OCI-LY1 (cell line): ENCODE results near the gene ZNF853.

Experiments used
- H2AFZ ChIP-seq: fragments of 200-600 bp; sonication (generic), shearing (Covaris generic); 2 replicates; pipeline ENCODE4 v1.6.0; 2014; ENCODE audit warnings: antibody characterized with exemption, mild to moderate bottlenecking, low read length
- H3F3A ChIP-seq: fragments of 200-600 bp; sonication (generic), shearing (Covaris generic); 2 replicates; pipeline ENCODE4 v1.6.0; 2014; ENCODE audit warnings: mild to moderate bottlenecking, antibody characterized with exemption, low read length, moderate library complexity; ENCODE audit not compliant: insufficient read depth
- H3K27ac ChIP-seq: fragments of 200-600 bp; sonication (generic); 2 replicates; pipeline ENCODE4 v1.5.1; 2014; ENCODE audit warnings: low read length, mixed run types, mild to moderate bottlenecking, low read depth; ENCODE audit not compliant: poor library complexity, severe bottlenecking
- H3K27me3 ChIP-seq: fragments of 200-600 bp; sonication (generic); 2 replicates; pipeline ENCODE4 v1.6.0; 2014; ENCODE audit warnings: antibody characterized with exemption, mild to moderate bottlenecking, low read length, moderate library complexity; ENCODE audit not compliant: insufficient read depth
- H3K36me3 ChIP-seq: fragments of 200-600 bp; sonication (generic); 2 replicates; pipeline ENCODE4 v1.6.1; 2014; ENCODE audit warnings: mild to moderate bottlenecking, antibody characterized with exemption, low read length, moderate library complexity, mixed read lengths; ENCODE audit not compliant: insufficient read depth
- H3K4me1 ChIP-seq: fragments of 200-600 bp; sonication (generic); 2 replicates; pipeline ENCODE4 v1.5.1; 2014; ENCODE audit warnings: mild to moderate bottlenecking, low read length, moderate library complexity; ENCODE audit not compliant: insufficient read depth, severe bottlenecking
- H3K4me2 ChIP-seq: fragments of 200-600 bp; sonication (generic), shearing (Covaris generic); 2 replicates; pipeline ENCODE4 v1.6.1; 2014; ENCODE audit warnings: low read length
- H3K4me3 ChIP-seq: fragments of 200-600 bp; sonication (generic); 2 replicates; pipeline ENCODE4 v1.5.1; 2014; ENCODE audit warnings: low read length, low read depth, mild to moderate bottlenecking, mixed read lengths; ENCODE audit not compliant: poor library complexity, severe bottlenecking
- H3K79me2 ChIP-seq: fragments of 200-600 bp; shearing (Covaris generic); 2 replicates; pipeline ENCODE4 v1.6.1; 2016; ENCODE audit warnings: mixed run types, low read length, mixed read lengths; ENCODE audit not compliant: insufficient read depth
- H3K9ac ChIP-seq: fragments of 200-600 bp; sonication (generic), shearing (Covaris generic); 2 replicates; pipeline ENCODE4 v1.6.1; 2014; ENCODE audit warnings: mild to moderate bottlenecking, low read length, mixed read lengths
- H3K9me2 ChIP-seq: fragments of 200-600 bp; sonication (generic), shearing (Covaris generic); 2 replicates; pipeline ENCODE4 v1.6.1; 2014; ENCODE audit warnings: low read depth, mild to moderate bottlenecking, low read length, mixed read lengths
- H3K9me3 ChIP-seq: fragments of 200-600 bp; shearing (Covaris generic); 2 replicates; pipeline ENCODE4 v1.6.1; 2014; ENCODE audit warnings: low read length, mixed read lengths
- H4K20me1 ChIP-seq: fragments of 200-600 bp; sonication (generic), shearing (Covaris generic); 2 replicates; pipeline ENCODE4 v1.6.0; 2016; ENCODE audit warnings: mild to moderate bottlenecking, low read length; ENCODE audit not compliant: insufficient read depth
- CTCF ChIP-seq: fragments of 200-600 bp; sonication (generic), shearing (Covaris generic); IDR thresholded peaks from 2 replicates; pipeline ENCODE4 v1.5.1; 2017; ENCODE audit warnings: mild to moderate bottlenecking, antibody characterized with exemption, low read length, moderate library complexity, mixed read lengths
- EZH2 ChIP-seq: fragments of 200-600 bp; sonication (generic), shearing (Covaris generic); IDR thresholded peaks from 2 replicates; pipeline ENCODE4 v1.8.0; 2017; ENCODE audit warnings: borderline replicate concordance, mixed run types, mild to moderate bottlenecking, antibody characterized with exemption, low read length, moderate library complexity, mixed read lengths

The ZNF853 gene

GRCh38 chr7:6606866-6607583 is 8.4 kb upstream of the ZNF853 start:
- Histone ChIP-seq H3K9ac (no peak overlapping the region), H3K4me1 (no peaks in the 10 kb centered on the region), H3K4me2 (no peak overlapping the region), H3K79me2 (no peaks in the 10 kb centered on the region), H2AFZ (no peak overlapping the region), H3K36me3 (peaks cover 7% of the 10 kb centered on the region), H3K9me3 (no peaks in the 10 kb centered on the region), H3F3A (no peaks in the 10 kb centered on the region), H3K27ac (no peak overlapping the region), H3K4me3 (no peak overlapping the region), H4K20me1 (no peaks in the 10 kb centered on the region), H3K27me3 (no peaks in the 10 kb centered on the region), H3K9me2 (no peaks in the 10 kb centered on the region)
- TF ChIP-seq EZH2 (no peak), CTCF (no peak)

GRCh38 chr7:6607651-6608051 is 7.8 kb upstream of the ZNF853 start:
- Histone ChIP-seq H3K27ac (no peak overlapping the region), H3K9ac (no peak overlapping the region), H3K9me2 (no peaks in the 10 kb centered on the region), H3K4me2 (no peak overlapping the region), H3K4me3 (no peak overlapping the region), H3K9me3 (no peaks in the 10 kb centered on the region), H3K4me1 (no peaks in the 10 kb centered on the region), H3F3A (no peaks in the 10 kb centered on the region), H2AFZ (no peak overlapping the region), H3K27me3 (no peaks in the 10 kb centered on the region), H3K36me3 (peaks cover 4% of the 10 kb centered on the region), H4K20me1 (no peaks in the 10 kb centered on the region), H3K79me2 (no peaks in the 10 kb centered on the region)
- no peak for TF ChIP-seq CTCF
- TF ChIP-seq EZH2 = no peak

- TF ChIP-seq CTCF (no peak), EZH2 (no peak)
- H4K20me1 ChIP-seq = no peaks in the 10 kb centered on the region
- no peaks in the 10 kb centered on the region for H3K4me1 ChIP-seq
- H3K9me2 ChIP-seq = no peaks in the 10 kb centered on the region
- H3K4me3 ChIP-seq = no peak overlapping the region
- H3K79me2 ChIP-seq = no peaks in the 10 kb centered on the region
- no peaks in the 10 kb centered on the region; the same call in none of the 2 replicates for H3K36me3 ChIP-seq
- H3K9ac ChIP-seq = no peak overlapping the region
- no peaks in the 10 kb centered on the region for H3F3A ChIP-seq
- no peaks in the 10 kb centered on the region for H3K27me3 ChIP-seq
- H2AFZ ChIP-seq = no peak overlapping the region
- no peak overlapping the region for H3K27ac ChIP-seq
- H3K9me3 ChIP-seq = no peaks in the 10 kb centered on the region
- H3K4me2 ChIP-seq = no peak overlapping the region
Observed at GRCh38 chr7:6608081-6608480, 7.3 kb upstream of the ZNF853 start.
